HG03342 (cell line): Measurements from ENCODE around the gene PLEKHA1.

Experiments used
- ATAC-seq: cut with Tn5 transposase; IDR thresholded peaks from one replicate; pipeline ENCODE4 v1.9.1; 2021; ENCODE audit warnings: mild to moderate bottlenecking, moderate library complexity; ENCODE audit not compliant: unreplicated experiment

Gene PLEKHA1

DNA sequence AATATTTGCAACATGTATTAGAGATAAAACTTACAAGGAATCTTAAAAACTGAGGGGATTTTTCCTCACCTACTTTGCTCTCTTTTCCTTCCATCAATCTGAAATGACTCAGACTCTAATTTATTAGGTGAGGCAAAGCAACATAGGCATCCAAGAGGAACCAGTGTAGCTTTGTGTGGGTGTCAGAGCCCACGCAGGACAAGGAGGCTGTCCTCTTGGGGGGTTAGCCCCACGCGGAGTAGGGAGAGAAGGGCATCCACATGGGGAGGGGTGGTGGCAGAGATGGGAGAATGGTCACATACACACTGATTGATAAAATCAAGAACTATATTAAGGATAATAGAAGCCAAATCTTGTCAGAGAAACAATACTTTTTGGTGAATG lies 46.1 kb downstream of the PLEKHA1 start:
- no peak for ATAC-seq

DNA sequence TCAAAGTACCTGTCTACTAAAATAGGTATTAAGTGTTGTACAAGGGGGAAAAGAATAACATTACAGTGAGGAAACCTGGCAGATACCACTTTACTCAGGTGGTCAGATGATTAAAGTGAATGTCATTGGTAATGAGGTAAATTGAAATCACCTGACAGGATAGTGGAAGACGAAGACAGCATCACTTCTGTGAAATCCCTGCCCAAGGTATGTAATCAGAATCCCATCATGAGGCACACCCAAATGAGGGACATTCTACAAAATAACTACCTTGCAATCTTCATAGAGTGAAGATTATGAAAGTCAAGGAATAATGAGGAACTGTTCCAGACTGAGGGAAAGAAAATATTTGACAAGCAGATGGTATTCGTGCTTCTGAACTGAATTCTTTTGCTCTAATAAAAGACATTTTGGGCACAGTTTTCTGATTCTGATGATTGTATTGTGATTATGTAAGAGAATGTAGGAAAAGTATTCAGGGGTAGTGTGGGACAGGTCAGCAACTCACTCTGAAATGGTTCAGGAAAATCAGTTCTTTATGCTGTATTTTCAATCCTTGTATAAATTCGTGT lies 46.6 kb downstream of the PLEKHA1 start:
- no peak for ATAC-seq

DNA sequence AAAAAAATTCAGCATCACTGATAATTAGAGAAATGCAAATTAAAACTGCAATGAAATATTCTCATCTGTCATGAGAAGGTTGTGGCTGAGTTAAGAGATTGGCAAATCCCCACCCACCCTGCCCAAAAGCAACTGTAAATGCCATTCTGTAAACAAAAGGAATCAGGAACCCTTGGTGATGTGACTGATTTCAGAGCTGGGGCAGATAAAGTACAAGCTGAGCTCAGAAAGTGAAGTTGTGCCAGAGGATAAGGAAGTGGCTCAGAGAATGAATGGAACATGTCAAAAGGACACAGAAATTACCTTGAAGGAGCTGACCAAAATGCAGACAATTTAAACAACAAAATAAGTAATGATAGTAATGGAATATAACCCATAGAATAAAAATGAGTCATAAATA lies 47.2 kb downstream of the PLEKHA1 start:
- no peak for ATAC-seq

DNA sequence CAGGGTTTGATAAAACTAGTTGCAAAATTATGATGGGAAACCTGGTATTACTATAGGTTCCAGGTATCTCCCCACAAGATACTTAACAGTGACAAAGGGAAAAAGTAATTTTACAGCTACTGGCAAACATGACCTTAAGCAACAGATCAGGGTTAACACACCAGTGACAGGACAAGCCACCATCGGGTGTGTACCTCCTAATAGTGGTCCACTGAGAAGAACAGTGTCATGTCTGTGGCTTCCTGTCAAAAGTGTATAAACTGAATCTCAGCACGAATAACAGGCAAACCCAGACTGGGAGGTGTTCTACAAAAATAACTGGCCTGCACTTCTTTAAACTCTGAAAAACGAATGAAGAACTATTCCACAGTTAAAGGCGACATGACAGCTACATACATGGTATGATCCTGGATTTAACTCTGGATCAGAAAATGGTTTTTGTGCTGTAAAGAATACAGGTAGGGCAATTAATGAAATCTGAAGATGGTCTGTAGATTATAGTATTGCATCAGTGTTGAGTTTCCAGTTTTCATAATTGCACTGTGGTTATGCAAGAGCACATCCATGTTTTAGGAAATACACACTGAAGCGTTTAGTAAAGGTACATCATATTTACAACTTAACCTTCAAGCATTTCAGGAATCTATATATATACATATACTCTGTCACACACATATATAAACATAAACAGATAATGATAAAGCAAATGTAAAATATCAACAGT lies 47.9 kb downstream of the PLEKHA1 start:
- ATAC-seq = no peak

DNA sequence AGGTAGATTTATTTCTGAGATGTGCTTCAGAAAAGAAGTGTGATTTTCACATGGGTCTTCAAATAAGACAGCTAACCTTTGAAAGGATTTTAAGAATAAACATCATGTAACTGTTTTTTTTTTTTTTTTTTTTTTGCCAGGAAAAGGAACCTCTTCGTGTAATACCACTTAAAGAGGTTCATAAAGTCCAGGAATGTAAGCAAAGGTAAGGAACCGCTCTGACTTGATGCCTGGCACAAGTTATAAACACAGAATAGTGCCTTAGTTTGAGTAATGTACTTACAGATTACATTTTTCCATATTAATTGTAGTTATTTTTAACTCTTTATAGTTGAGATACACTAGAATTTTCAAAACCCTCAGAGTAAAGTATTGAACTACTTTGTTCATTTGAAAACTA lies 49.6 kb downstream of the PLEKHA1 start:
- ATAC-seq = no peak

DNA sequence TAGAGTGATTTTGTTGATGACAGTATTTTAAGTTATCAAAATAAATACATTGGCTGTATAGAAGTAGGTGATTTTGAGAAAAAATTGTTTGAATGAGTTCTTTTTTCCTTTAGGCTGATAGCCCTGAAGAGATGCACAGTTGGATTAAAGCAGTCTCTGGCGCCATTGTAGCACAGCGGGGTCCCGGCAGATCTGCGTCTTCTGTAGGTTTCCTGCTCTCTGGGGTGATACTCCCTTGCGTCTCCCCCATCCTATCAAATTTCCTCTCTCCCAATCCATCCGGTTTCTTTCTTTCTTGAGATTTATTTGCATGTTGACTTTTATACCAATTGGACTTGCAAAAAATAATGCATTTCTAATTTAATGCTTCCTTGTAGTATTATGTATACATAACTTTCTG lies 52.3 kb downstream of the PLEKHA1 start:
- ATAC-seq = no peak

DNA sequence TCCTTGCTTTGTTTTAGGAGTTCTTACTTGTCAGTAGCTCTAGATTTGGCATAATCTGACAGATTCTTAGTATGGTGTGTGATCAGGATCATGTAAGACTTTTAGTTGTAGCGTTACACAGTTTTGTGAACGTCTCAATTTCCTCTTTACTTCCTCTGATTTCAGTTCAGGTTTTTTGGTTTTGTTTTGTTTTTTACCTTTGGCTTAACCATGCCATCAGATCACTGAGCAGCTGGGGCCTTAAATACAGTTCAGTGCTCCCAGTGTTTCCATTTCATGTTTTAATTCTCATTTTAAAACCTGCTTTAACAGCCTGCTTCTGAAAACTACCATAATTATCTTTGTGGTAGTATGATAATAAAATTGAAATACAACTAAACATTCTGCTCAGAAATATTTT lies 52.8 kb downstream of the PLEKHA1 start:
- ATAC-seq = no peak

DNA sequence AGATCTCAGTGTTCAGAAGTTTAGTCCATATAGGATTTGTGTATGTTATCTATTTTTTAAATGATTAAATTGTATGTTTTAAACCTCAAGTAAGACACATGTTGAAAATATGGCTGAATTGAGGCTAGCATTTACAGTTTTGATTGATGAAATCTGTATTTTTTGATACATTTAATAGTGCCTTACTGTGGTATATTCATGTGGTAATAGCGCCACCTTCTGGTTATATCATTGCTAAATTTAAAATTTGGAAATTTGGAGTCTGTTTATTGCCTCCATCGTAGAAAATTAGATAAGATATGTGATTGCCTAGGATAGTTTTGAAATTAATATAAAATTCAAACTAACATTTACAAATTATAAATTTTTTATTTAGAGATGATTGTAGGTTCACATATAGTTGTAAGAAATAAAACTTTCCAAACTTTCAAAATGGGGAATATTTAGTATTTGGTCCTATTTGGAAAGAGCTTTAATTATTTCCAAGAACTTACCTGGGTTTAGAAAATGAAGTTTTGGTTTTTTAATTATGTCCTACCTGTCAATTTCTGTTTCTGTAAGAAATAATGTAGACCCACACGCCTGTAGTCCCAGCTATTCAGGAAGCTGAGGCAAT lies 60.8 kb downstream of the PLEKHA1 start:
- no peak for ATAC-seq

DNA sequence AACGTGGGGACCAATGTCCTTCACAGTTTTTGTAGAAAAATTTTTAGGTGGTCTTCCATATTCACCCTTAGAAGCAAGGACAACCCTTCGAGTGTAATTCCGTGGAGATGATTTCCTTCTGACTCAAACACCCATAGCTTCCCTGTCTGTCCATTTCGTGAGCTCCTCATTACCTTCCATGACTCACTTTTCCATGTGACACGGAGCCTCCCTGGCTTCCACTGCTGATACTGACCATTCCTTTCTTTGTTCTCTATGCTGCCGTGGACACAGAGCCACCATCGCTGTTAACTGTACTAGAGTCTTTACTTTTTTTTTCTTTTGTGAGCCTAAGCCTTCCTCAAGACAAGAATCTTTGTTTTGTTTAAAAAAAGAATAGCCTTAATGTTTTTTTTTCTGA lies 67.5 kb downstream of the PLEKHA1 start:
- ATAC-seq = no peak

DNA sequence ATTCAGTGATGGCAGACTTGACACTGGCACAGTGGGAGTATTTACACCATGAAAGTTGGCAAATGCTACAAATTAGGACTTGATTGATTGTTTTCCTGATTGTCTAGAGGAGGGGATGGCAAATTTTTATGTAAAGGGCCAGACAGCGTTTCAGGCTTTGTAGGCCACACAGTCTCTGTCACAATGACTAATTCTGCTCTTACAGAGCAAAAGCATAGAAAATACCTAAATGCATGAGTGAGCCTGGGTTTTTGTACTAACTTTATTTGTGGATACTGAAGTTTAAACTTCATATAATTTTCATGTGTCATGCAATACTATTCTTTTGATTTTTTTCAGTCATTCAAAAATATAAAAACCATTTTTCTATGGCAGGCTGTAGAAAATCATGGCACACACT lies 71.0 kb downstream of the PLEKHA1 start:
- no peak for ATAC-seq

DNA sequence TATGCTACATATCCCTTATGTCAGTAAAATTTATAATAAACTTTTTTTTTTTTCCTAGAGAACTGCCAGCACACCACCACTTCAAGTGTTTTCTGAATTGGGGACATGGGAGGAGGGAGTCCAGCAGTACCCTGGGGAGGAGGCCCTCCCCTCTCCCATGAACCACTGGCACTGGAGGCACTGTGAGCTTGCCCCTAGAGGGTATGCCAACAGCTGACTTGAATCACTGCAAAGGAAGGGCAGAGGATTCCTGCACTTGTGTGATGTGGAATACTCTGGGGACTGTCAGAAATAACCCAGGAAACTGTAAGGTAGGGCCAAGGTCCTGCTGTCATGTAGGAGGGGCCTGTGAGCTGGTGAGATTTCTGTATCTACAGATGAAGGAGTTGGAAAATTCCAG lies 71.4 kb downstream of the PLEKHA1 start:
- no peak for ATAC-seq

DNA sequence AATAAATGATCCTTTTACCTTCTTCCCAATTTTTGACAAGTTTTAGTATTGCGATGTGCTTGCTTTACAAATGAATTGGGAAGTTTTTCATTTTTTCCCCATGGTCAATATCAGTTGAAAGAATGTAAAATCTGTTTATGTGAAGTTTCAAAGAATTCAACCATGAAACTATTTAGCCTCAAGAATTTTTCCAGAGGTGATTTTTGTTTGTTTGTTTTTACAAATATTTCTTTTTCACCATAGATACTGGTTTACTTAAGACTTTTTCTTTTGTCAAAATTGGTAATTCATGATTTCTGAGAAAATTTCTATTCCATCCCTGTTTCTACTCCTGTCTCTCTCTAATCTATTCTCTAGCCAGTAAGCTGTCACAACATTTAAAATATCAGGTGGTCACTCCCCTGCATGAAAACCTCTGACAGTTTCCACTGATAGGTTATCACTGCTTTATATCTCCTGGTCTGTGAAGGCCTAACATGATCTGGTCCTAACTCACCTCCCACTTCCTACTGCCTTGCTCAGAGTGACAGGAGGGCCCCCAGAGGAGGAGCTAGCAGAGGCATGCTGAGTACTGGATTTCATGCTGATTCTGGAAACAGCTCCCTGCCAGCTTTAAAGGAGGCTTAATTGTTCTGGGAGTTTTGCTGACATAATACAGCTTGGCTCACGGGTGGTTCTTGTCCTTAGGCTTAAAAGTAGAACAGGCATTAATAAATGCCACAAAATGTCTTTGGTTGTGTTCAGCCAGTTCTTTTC lies 72.3 kb downstream of the PLEKHA1 start:
- ATAC-seq = no peak

DNA sequence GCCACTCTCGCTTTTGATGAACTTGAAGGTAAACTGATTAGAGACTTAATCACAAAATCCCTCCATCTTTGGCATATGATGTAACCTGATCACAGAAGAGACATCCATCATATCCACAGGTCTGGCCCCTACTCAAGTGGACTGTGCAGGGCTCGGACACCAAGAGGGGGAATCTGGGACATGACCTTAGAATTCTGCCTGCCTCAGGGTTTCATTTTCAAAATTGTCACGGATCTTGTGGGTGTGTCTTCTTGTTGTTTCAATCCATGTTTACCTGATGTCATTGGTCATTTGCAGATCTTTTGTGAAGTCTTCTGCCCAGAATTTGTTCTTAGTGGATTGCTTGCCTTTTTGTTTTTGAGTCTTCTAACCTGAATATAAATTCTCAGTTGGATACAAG lies 74.1 kb downstream of the PLEKHA1 start:
- no peak for ATAC-seq

DNA sequence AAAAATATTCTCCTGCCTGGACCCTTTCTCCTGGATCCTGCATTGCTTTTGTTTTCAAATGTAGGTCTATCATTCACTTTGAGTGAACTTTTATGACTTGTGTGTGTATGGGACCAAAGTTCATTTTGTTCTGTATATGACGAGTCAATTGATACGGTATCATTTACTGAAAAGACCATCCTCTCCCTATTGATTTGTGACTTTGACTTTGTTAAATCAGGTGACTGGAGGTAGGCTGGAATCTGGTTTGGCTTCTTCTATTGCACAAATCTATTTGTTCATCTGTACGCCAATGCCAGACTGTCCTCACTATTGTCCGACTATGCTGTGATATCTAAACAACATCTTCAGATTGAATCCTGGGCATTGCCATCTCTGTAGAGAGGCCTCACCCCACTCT lies 74.6 kb downstream of the PLEKHA1 start:
- ATAC-seq = no peak

DNA sequence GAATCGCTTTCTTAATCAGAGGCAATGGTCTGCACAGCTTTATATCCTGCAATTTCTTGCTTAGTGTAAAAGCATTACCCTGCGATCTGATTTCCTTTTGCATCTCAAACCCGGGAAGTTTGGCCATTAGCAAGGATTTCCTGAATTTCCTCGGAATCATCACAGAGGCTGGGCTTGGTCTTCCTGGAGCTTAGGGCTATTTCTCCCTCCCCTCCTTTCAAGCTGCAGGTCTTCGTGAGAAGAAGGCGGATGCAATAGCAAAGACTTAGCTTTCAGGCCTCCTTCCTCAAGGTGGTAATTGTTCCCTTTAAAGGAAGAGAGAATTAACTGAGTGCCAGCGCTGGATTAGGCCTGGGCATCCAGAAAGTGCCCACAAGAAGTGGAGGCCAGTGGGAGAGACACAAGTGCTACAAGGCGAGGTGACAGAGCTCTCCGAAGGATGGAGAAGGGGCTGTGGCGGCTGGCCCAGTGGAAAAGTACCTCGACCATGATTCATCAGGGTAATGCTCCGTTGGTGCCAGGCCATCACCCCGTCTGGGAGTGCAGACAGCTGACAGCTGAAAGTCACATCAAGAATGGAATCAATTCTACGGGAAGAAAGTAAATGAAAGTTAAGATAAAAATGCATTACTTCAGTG lies 76.0 kb downstream of the PLEKHA1 start:
- ATAC-seq = no peak

DNA sequence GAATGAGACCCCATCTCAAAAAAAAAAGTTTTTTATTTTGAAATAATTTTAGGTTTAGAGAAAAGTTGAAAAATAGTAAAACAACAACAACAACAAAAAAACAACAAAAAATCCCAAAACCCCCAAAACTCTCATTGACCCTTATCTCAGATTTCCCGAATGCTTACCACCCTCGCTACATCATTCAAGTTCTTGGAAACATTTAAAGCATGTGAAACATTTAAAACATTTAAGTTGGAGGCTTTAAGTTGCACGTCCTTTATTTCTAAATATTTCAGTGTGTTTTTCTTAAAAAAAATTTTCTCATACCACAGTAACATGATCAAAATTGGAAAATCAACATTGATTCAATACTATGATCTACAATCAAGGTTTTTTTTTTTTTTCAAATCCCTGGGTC lies 79.6 kb downstream of the PLEKHA1 start:
- ATAC-seq = no peak

DNA sequence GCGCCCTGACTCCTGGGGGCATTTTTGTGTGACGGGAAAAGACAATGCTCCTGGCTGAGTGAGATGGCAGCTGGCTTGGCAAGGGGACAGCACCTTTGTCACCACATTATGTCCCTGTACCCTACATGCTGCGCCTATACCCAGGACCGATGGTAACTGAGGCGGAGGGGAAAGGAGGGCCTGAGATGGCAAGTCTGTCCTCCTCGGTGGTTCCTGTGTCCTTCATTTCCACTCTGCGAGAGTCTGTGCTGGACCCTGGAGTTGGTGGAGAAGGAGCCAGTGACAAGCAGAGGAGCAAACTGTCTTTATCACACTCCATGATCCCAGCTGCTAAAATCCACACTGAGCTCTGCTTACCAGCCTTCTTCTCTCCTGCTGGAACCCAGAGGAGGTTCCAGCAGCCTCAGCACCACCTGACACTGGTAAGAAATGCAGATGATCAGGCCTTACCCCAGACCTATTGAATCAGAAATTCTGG lies 80.1 kb downstream of the PLEKHA1 start, which contains the start of gene ARMS2:
TSS of gene ARMS2 (plus strand) at position 51 of the 478 bp plus-strand sequence. CDS start at position 126, 75 bp downstream.
- no peak for ATAC-seq

DNA sequence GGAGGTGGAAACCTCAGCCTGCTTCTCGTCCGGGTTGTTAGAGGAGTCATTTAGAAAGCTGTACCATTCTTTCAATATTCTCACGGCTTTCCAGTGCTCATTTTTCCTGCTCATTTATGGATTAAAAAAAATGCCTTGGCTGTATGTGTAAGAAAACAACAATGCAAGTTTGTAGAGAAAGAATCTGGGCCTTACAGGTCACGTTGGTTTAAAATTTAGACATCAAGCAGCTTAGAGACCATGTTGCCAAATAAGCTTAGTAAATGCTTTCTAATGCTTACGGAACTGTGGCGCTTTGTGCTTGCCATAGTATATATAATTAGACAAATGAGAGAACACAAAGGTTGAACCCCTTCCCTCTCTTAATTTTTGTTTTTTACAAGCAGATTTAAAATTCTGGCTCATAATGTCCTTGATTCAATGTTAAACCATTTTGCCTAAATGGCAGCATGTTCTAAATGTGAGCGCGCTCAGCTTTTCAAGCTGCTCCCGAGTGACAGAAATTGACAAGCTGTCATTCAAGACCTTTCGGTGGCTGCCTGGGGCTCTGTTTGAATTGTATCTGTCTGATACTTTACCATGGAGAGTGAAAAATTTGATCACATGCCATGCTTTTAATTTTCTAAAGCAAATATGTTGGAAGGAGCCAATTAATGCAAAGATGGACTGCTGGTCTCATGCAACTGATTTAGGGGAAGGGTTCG lies 81.0 kb downstream of the PLEKHA1 start:
- no peak for ATAC-seq

DNA sequence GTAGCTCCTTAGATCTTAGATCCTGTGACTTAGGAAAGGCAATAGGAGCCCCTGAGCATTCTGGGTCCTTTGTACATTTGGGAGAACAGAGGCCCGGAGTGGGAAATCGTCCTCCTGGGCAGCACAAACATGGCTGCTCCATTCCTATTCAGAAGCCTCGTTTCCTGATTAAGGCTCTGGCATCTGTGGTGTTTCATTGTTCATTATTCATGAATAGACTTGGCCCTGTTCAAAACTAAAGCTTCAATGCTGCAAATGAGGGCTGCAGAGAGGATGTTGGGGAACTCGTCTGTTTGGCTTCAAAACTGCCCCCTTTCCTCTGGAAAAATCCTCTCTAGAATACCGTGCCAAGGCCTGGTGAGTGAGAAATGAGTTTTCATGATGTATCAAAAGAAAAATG lies 83.4 kb downstream of the PLEKHA1 start:
- no peak for ATAC-seq

DNA sequence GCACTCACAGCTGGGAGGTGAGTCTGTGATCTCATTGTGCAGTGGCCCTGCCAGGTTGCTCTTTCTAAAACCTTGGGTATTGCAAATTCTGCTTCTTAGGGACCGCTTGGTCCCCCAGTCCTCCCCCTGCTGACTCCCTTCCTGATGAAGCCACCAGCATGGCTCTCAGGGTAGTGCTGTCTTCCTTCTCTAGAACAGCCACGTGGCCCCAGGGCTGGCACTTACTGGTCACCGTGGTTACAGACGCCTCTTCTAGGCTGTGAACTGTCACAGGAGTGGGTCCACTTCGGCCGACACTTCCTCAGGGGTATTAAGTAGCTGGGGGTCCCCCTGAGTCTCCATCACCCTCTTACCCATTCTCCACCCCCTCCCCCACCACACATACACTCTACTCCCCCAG lies 84.2 kb downstream of the PLEKHA1 start:
- no peak for ATAC-seq
